Stimulated activated CD4-positive, alpha-beta T cell treated with anti-CD3 and anti-CD28 coated beads, Interleukin-2, amount 100 ng/mL, for 4 hours (primary cell): ENCODE measurements around the gene PLIN4.

Experiments
- DNase-seq: peaks from one replicate; pipeline ENCODE4 v3.0.0-alpha.2; 2020; ENCODE audit warnings: low read depth

PLIN4 gene

GRCh38 chr19:4488496-4488895 is 29.8 kb downstream of the PLIN4 start:
- no peak for DNase-seq

DNA sequence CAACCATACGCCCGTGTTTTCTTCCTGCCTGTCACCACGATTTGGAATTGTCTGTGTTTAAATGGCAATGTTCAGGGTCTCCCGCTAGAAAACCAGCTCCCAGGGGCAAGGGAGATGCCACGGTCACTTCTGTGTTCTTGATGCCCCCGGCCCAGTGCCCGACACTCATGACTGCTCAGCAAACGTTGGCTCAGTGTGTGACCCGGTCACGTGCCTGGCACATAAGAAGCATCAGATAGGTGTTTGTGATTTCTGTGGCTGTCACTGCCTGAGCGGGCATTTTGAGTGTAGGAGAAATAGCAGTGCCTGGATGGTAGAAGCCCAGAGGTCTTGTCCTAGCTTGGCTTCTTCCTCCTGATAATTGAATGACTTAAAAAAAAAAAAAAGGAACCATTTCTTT is 30.7 kb downstream of the PLIN4 start:
- no peak for DNase-seq

GRCh38 chr19:4483385-4483784 is 34.9 kb downstream of the PLIN4 start:
- DNase-seq, result no peak

DNA sequence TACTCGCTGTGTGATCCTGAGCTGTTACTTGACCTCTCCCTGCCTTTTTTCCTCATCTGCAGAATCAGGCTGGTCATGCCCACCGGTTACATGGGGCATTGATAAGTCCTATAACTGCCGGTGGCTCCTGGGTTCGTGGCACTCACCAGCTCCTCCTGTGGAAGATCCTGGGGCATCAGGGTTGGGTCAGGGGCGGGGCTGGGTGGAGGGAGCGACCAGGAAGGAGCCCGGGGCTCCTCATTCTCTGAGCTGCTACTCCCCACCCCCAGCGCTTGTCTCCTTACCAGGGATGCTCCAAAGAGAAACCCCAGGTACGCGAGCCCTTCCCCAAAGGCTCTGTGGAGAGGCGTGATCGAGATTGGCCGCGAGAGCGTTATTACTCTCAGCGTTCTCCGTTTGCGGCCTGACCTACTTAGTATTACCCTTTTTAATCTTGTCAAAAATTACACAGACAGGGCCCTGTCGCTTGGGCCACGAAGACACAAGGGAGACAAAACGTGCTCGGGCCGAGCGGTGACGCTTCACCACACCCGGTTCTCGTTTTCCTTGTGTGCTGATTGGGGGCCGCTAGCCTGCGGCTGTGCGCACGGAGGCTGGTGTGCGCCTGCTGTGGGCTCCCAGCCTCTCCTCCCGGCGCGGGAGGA is 35.4 kb downstream of the PLIN4 start:
- DNase-seq, result no peak

GRCh38 chr19:4477034-4477801 is 41.1 kb downstream of the PLIN4 start:
- no peak for DNase-seq

GRCh38 chr19:4474514-4475022 is 43.7 kb downstream of the PLIN4 start:
- DNase-seq, result no peak

- no peak for DNase-seq
Observed at GRCh38 chr19:4473763-4474513, 44.3 kb downstream of the PLIN4 start.

DNA sequence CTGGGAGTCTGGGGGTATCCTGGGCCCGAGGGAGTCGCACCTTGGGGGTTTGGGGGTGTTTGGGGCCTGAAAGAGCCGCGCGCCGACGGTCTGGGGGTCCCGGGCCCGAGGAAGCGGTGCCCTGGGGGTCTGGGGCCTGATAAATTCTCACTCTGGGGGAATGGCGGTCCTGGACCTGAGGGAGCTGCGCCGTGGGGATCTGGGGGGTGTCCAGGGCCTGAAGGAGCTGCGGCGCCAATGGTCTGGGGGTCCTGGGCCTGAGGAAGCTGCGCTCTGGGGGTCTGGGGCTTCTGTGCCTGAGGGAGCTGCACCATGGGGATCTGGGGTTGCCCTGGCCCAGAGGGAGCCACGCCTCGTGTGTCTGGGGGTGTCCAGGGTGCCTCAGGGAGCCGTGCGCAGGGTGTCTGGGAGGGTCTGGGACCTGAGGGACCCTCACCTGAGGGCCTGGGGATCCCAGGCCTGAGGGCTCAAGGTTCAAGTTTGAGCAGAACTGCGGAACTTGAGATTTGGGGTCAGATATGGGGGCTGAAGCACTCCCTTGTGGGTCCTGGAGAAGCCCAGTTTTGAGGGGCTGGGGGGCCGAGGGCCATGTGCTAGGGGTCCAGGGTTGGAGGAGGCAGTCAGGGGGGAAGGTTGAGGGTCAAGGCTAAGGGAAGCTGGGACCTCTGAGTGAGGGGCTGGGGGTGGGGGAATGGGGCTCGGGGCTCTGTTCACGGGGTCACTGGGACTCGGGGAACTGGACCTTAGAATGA is 45.1 kb downstream of the PLIN4 start:
- no peak for DNase-seq

DNA sequence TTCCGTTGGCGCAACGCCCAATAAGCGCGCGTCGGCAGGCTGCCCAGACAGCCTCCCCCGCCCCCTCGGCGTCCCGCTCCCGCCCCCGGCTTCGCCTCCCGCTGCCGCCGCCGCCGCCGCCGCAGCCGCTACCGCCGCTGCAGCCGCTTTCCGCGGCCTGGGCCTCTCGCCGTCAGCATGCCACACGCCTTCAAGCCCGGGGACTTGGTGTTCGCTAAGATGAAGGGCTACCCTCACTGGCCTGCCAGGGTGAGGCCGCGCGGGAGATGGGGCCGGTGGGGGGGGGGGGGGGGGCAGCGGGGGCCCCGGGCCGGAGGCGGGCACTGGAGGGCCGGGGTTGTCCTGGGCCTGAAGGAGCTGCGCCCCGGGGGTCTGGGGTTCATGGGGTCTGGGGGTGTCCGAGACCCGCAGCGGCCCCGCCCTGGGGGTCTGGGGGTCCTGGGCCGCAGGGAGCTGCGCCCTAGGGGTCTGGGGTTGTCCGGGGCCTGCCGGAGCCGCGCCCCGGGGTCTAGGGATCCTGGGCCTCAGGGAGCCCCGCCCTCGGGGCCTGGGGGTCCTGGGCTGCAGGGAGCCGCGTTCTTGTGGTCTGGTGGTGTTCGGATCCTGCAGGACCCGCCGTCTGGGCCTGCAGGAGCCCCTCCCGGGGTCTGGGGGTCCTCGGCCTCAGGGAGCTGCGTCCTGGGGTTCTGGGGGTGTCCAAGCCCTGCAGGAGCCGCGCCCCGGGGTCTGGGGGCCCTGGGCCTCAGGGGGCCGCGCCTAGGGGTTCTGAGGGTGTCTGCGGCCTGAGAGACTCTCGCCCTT is 45.9 kb downstream of the PLIN4 start, which contains the start of gene HDGFL2:
TSS of gene HDGFL2 (plus strand) at position 124 of the 801 bp plus-strand sequence. CDS start at position 178, 54 bp downstream.
- DNase-seq, result no peak

GRCh38 chr19:4471403-4472173 is 46.7 kb downstream of the PLIN4 start:
- peak; percentile 97 for DNase-seq

DNA sequence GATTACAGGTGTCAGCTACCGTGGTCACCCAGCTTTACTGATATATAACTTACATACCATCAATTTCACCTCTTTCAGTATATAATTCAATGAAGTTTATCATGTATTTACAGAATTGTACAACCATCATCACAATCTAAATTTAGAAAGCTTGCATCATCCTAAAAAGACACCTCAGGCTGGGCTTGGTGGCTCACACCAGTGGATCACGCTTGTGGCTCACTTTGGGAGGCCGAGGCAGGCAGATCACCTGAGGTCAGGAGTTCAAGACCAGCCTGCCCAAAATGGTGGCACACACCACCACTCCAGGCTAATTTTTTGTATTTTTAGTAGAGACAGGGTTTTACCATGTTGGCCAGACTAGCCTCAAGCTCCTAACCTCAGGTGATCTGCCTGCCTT is 50.5 kb downstream of the PLIN4 start:
- DNase-seq, result no peak

DNA sequence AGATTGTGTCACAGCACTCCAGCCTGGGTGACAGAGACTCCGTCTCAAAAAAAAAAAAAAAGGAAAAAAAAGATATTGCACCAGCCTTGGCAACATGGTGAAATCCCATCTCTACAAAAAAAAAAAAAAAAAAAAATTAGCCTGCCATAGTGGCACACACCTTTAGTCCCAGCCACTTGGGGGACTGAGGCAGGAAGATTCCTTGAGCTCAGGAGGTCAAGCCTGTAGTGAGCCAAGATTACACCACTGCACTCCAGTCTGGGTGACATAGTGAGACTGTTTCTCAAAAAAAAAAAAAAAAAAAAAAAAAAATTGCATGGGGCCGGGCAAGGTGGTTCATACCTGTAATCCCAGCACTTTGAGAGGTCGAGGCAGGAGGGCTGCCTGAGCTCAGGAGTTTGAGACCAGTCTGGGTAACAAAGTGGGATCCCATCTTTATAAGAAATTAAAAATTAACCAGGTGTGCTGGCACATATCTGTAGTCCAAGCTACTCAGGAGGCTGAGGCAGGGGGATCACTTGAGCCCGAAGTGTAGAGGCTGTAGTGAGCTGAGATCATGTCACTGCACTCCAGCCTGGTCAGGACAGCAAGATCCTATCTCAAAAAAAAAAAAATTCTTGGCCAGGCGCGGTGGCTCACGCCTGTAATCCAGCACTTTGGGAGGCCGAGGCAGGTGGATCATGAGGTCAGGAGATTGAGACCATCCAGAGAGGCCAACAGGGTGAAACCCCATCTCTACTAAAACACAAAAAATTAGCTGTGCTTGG is 53.3 kb downstream of the PLIN4 start:
- no peak for DNase-seq

DNA sequence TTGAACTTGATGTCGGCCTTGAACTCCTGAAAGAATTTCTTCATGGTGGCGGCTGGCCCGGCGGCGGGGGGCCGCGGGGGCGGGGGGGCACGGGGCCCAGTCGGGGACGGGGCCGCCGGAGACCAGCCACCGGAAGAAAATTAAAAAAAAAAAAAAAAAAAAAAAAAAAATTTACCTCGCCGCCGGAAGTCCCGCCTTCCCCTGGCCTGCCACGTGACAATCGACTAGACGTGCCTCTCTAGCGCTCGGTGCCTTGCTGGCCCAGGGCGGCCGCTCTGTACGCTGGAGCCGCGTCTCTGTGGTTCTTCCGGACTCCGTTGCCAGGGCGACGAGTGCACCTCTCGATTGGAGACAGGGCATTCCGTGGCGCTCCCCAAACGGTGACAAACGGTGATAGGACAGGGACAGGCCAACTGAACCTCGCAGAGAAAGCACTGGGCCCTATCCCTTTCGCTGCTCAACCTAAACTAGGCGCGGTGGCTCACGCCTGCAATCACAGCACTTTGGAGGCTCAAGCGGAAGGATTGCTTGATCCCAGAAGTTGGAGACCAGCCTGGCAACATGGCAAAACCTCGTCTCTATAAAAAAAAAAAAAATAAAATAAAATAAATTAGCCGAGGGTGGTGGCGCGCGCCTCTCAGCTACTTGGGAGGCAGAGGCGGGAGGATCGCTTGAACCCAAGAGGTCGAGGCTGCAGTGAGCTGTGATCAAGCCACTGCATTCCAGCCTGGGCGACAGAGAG is 60.5 kb downstream of the PLIN4 start, which contains the start of gene UBXN6:
TSS of gene UBXN6 (minus strand) at position 141 of the 742 bp plus-strand sequence. CDS start at position 44, 97 bp downstream.
- peak; percentile 96 for DNase-seq

DNA sequence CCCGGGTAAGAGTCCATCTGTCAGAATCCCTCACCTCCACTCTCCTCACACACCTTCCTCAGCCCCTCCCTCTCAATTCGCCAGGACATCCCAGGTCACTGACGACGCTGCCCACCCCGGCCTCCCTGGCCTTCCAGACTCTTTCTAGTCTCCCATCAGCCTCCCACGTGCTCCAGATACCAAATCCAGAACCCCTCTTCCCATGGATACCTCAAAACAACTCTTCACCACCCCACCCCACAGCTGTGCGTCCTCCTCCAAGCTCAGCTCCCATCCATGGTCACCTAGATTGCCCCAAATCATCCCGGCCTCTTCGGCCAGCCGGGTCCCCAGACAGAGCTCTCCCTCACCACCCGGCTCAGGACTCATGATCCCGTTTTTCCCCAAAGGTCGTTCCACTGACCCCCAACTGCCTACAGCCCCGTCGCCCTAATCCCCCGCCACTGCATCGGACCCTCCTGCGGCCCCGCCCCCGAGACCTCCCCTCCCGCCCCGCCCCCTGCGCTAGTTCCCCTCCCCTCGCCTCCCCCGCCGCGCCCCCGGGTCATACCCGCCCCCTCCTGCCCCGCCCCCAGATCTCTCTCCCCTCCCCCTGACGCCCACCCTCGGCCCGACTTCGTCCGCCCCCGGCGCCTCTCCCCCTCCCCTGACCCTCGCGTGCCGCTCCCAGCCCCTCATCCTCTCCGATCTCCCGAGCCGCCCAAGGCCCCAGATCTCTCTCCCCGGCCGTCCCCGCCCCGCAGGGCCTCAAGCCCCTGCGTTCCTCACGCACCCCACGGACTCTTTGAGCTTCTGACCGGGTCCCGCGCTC is 61.2 kb downstream of the PLIN4 start:
- DNase-seq, result peak; percentile 46

DNA sequence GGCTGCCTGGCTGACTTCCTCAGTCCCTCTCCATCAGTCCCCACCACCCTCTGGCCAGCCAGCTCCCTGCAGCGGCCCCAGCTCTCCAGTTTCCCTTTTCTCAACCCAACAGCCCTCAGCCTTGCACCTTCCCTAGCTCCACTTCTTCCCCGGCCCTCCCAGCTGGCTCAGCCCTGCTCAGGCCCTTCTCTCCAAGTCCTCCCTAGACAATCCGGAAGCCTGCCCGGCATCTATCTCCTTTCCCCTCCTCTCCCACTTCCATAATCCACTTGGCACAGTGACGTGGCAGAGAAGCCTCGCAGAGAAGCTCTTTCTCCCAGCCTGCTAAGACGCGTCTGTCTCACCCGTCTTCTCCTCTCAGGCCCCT is 61.8 kb downstream of the PLIN4 start:
- no peak for DNase-seq

GRCh38 chr19:4455719-4456475 is 62.4 kb downstream of the PLIN4 start:
- DNase-seq, result no peak
